K562 (cell line): Measurements from ENCODE around the gene SRSF9. TPM values are rescaled to one million over a fixed set of nuclear protein-coding genes. Genes with fewer than 3 reads are reported as not detected.

Experiments used
- ATF4 ChIP-seq: fragments of 450-650 bp; formaldehyde crosslinking; IDR thresholded peaks from 2 replicates; pipeline ENCODE4 v1.4.0; 2022; ENCODE audit warnings: mild to moderate bottlenecking, moderate library complexity
- BHLHE40 ChIP-seq: IDR thresholded peaks from 2 replicates; pipeline ENCODE4 v1.6.1; 2011; ENCODE audit warnings: low read length, improper control_type of control experiment
- BMI1 ChIP-seq: fragments of 150-350 bp; IDR thresholded peaks from 2 replicates; pipeline ENCODE4 v1.6.1; 2014; ENCODE audit warnings: low read length
- CHD4 ChIP-seq: fragments of 200-600 bp; sonication (generic); IDR thresholded peaks from 3 replicates; pipeline ENCODE4 v1.6.1; 2012; ENCODE audit warnings: low read depth, mild to moderate bottlenecking, mixed read lengths, low read length, inconsistent platforms; ENCODE audit not compliant: insufficient read depth, insufficient replicate concordance, poor library complexity, severe bottlenecking
- CREBBP ChIP-seq: IDR thresholded peaks from one replicate; pipeline ENCODE4 v1.6.1; 2012; ENCODE audit warnings: low read depth, mild to moderate bottlenecking, control low read depth, inconsistent platforms, low read length
- GTF2B ChIP-seq: IDR thresholded peaks from 2 replicates; pipeline ENCODE4 v1.6.1; 2011; ENCODE audit not compliant: insufficient read length; ENCODE audit errors: extremely low read depth
- HNRNPLL ChIP-seq: fragments of 200-400 bp; formaldehyde crosslinking; IDR thresholded peaks from 2 replicates; pipeline ENCODE4 v1.6.1; 2017; ENCODE audit warnings: low read length, low read depth, mild to moderate bottlenecking; ENCODE audit not compliant: poor library complexity, severe bottlenecking
- JUND ChIP-seq, 2 experiments: IDR thresholded peaks; 2 replicates in 1 of 2; 3 replicates in 1 of 2; pipeline ENCODE4 v1.6.1; 2011; ENCODE audit warnings: borderline replicate concordance in 2 of 2, low read depth in 2 of 2, low read length in 2 of 2, improper control_type of control experiment in 1 of 2, missing biosample characterization in 1 of 2, missing genetic modification characterization in 1 of 2, missing genetic modification reagents in 1 of 2
- MYC ChIP-seq, 2 experiments: fragments of 250-450 bp in 1 of 2; sonication (Bioruptor Pico) in 1 of 2; IDR thresholded peaks; 2 replicates each; pipeline versions ENCODE4 v1.5.1 to v1.6.1; 2012 to 2021; ENCODE audit warnings: low read depth in 2 of 2, borderline replicate concordance in 1 of 2, improper control_type of control experiment in 1 of 2, low read length in 1 of 2, mild to moderate bottlenecking in 1 of 2, moderate library complexity in 1 of 2
- POLR2AphosphoS5 ChIP-seq: IDR thresholded peaks from 2 replicates; pipeline ENCODE4 v1.6.1; 2011; ENCODE audit warnings: mild to moderate bottlenecking, low read depth, low read length, moderate library complexity; ENCODE audit not compliant: control insufficient read depth, insufficient read depth
- PRDM10 ChIP-seq: fragments of 450-650 bp; IDR thresholded peaks from 2 replicates; pipeline ENCODE4 v1.6.1; 2018; ENCODE audit not compliant: partially characterized antibody
- RBM25 ChIP-seq: fragments of 200-400 bp; formaldehyde crosslinking; IDR thresholded peaks from 2 replicates; pipeline ENCODE4 v1.6.1; 2018; ENCODE audit warnings: low read length, low read depth, moderate library complexity; ENCODE audit not compliant: severe bottlenecking
- RUNX1 ChIP-seq: sonication (generic); IDR thresholded peaks from 2 replicates; pipeline ENCODE4 v1.6.1; 2016; ENCODE audit warnings: antibody characterized with exemption, low read depth
- SLC30A9 ChIP-seq: fragments of 250-450 bp; sonication (Bioruptor Pico); IDR thresholded peaks from 2 replicates; pipeline ENCODE4 v1.8.0; 2022; ENCODE audit warnings: mild to moderate bottlenecking, moderate library complexity
- TGIF2 ChIP-seq: sonication (generic); formaldehyde crosslinking; IDR thresholded peaks from 2 replicates; pipeline ENCODE4 v1.8.1; 2022; ENCODE audit warnings: mild to moderate bottlenecking, missing genetic modification reagents, moderate library complexity
- ZFX ChIP-seq: sonication (generic); formaldehyde crosslinking; IDR thresholded peaks from 2 replicates; pipeline ENCODE4 v1.8.0; 2022; ENCODE audit warnings: mild to moderate bottlenecking, missing genetic modification reagents, moderate library complexity
- ZNF740 ChIP-seq, 3 experiments: fragments of 200-800 bp in 1 of 3; sonication (Bioruptor generic) in 1 of 3; sonication (generic) in 1 of 3; formaldehyde crosslinking in 1 of 3; IDR thresholded peaks; 2 replicates each; pipeline versions ENCODE4 v1.6.1 to v1.8.0; 2016 to 2022; ENCODE audit warnings: mild to moderate bottlenecking in 2 of 3, missing compliant biosample characterization in 2 of 3, missing genetic modification characterization in 2 of 3, missing genetic modification reagents in 1 of 3
- polyA plus RNA-seq, 8 experiments: library from polyadenylated mRNA; depleted of rRNA in 4 of 8; stranded (reverse) in 5 of 8; unstranded in 3 of 8; fragments of >200 nt; fragmentation: Nextera tagmentation in 2 of 8; fragmentation: Illumina TruSeq in 1 of 8; extraction: Ambion mirVana in 2 of 8; extraction: Trizol in 1 of 8; gene quantifications; 2 replicates each; pipeline versions ENCODE4 v1.2.1 to v1.2.3, GENCODE V29; 2011 to 2014; ENCODE audit warnings: inconsistent platforms in 1 of 8, missing spikeins in 1 of 8
- total RNA-seq, 7 experiments: library from RNA; depleted of rRNA in 6 of 7; stranded (reverse); fragments of >200 nt in 6 of 7; fragmentation: Illumina TruSeq in 2 of 7; extraction: Trizol in 2 of 7; gene quantifications; 2 replicates each; pipeline versions ENCODE4 v1.2.1 to v1.2.3, GENCODE V29; 2011 to 2021; ENCODE audit warnings: low replicate concordance in 1 of 7

The SRSF9 gene
- total and polyA plus RNA-seq, 9 of the 15 experiments (the other 6 are each of a cell fraction or from before 2014, with no cell fraction given): 40.3 to 291 (median 230) TPM

- TF ChIP-seq MYC (IDR thresholded peaks at IDR 0.05; ENCODE audit: low read depth, low read length): peak; percentile 20; the same call in 1 of the 2 replicates
- TF ChIP-seq MYC (CRISPR knock-in tag; IDR thresholded peaks at IDR 0.05; ENCODE audit: borderline replicate concordance, low read depth): no peak
- peak; percentile 88 for TF ChIP-seq ZNF740 (CRISPR knock-in tag; IDR thresholded peaks at IDR 0.05)
- TF ChIP-seq ZNF740 (tag; IDR thresholded peaks at IDR 0.05): peak in 1 of 2 experiments; percentile 94; a peak in 1 of 4 replicates
- peak; percentile 5; the same call in 1 of the 2 replicates for TF ChIP-seq JUND (IDR thresholded peaks at IDR 0.05; ENCODE audit: borderline replicate concordance, low read depth, low read length)
- TF ChIP-seq JUND (tag; IDR thresholded peaks at IDR 0.05; ENCODE audit: borderline replicate concordance, low read depth, low read length): no peak
- peak; percentile 83 for TF ChIP-seq ZFX (CRISPR knock-in tag)
- TF ChIP-seq HNRNPLL: peak; percentile 39
- TF ChIP-seq TGIF2 (CRISPR knock-in tag): no peak; the same call in 1 of the 2 replicates
- TF ChIP-seq BHLHE40: 0 out of 2 replicates have a peak, but pooled peaks have one; percentile 6
- TF ChIP-seq BMI1: peak; percentile 93
- no peak for TF ChIP-seq SLC30A9 (CRISPR knock-in tag)
- TF ChIP-seq RBM25: peak; percentile 97
- TF ChIP-seq CREBBP: peak; percentile 100
- peak; percentile 90 for TF ChIP-seq POLR2AphosphoS5
- no peak for TF ChIP-seq ATF4
- no peak for TF ChIP-seq CHD4
- no peak for TF ChIP-seq GTF2B
- TF ChIP-seq RUNX1: no peak
- no peak for TF ChIP-seq PRDM10
Observed at GRCh38 chr12:120495731-120496412, 26.3 kb upstream of the SRSF9 start, which contains the start of gene DYNLL1 (continued).
